NCI-H146 treated with DMSO at 0.1 percent for 48 hours (cell line): Measurements from ENCODE around the gene SLIT3.
"Not testable (repeated sequence)": the region's sequence is repeated elsewhere in the genome, so short reads cannot be mapped to it uniquely, and the experiment has no call there.

Experiments
- DNase-seq: peaks from one replicate; lab custom pipeline; 2025; ENCODE audit not compliant: unreplicated experiment; lab: John Stamatoyannopoulos, UW

SLIT3 gene

DNA sequence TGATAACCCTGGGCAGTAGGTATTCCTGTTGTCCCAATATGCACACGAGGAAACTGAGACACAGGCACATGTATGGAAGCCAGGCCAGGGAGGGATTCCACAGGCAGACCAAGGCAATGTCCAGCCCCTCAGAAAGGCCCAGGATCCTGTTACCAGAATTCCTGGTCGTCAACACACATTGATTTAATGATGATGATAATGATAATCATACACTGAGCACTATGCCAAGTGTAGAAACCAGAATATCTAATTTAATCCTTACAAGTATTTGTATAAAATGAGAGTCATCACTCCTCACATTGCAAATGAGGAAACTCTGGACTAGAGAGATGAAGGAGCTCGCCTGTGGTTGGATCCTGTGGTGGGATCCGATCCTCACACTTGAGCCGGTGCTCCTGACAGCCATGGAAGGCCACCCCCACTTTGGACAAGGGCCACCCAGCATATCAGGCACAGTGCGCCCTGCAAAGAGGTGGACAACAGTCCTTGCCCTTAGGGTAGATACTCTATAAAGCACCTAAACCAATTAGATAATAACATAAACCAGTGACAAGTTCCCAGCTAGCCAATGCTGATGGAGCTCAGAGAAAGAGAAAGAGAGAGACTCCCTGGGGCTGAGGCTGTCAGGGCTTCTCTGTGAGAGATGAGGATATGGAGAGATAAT lies 185.3 kb downstream of the SLIT3 start:
- no peak for DNase-seq

DNA sequence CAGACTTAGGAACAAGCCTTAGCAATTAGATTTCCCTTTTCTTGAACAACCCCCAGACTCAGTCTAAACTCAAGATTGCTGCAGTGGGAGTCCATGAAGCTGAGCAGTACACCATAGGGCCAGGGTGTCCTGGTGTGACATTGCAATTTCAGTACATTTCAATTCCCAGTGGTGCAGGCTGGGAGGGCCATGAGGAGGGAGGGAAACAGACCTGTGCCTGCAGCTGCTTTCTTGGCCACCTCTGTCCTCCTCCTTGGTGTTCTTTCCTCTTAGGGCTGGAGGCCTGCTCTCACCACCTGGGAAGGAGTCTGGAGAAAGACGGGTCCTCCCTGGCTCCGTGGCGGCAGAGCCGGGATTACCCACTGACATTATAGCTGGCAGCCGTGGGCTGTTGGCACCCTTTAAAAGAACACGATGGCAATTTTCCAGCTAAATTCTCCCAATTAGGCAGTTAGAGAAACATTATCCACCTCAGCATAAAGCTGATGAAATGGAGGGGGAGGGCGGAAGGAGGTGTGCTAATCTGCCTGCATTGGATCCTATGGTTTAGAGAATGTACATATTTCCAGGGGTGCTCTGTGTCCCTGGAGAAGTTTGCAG lies 186.4 kb downstream of the SLIT3 start:
- no peak for DNase-seq

GRCh38 chr5:169112016-169112415 lies 188.9 kb downstream of the SLIT3 start:
- DNase-seq = no peak

DNA sequence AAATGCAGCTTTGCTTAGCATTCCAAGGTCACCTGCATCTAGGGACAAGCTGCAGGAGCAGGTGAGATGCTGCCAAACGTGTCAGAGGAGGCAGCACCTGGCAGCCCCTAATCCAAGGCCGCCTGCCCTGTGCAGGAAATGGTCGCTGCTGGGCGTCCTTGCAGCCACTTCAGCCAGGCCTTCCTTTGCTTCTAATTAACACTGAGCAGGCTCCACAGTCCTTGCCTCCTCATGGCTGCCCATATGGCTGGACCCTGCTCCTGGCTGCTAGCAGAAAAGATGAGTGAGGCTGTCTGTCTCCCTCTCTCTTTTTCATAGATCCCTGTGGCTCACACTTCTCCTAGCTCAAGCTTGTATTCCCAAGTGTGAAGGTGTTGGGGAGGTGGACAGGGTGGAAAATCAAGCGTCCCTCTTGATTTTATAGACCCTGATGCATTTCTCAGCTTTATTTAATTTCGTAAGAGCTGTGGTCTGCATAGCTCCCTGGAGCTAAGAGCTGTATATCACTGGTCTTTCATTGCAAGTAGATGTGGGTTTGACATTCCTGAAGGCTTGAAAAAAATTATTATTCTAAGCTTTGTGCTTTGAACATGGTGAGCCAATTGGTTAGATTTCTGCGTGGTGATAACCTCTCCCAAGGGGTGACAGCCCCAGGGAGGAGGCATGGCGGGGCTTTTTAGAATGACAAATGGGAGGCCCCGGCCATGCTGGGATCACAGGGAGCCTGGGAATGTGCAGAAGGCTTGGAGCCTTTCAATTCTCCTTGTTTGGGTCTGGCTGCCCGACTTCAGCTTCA lies 193.8 kb downstream of the SLIT3 start:
- DNase-seq = no peak

DNA sequence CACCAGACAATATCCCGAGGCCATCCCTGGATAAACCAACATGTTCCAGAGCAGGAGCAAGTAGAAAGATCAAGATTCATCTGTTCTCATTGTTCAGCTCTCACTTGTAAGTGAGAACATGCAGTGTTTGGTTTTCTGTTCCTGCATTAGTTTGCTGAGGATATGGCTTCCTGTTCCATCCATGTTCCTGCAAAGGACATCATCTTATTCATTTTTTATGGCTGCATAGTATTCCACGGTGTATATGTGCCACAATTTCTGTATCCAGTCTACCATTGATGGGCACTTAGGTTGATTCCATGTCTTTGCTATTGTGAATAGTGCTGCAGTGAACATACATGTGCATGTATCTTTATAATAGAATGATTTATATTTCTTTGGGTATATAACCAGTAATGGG lies 195.4 kb downstream of the SLIT3 start:
- DNase-seq = not testable (repeated sequence)

GRCh38 chr5:169104937-169105494 lies 195.9 kb downstream of the SLIT3 start:
- DNase-seq = no peak

DNA sequence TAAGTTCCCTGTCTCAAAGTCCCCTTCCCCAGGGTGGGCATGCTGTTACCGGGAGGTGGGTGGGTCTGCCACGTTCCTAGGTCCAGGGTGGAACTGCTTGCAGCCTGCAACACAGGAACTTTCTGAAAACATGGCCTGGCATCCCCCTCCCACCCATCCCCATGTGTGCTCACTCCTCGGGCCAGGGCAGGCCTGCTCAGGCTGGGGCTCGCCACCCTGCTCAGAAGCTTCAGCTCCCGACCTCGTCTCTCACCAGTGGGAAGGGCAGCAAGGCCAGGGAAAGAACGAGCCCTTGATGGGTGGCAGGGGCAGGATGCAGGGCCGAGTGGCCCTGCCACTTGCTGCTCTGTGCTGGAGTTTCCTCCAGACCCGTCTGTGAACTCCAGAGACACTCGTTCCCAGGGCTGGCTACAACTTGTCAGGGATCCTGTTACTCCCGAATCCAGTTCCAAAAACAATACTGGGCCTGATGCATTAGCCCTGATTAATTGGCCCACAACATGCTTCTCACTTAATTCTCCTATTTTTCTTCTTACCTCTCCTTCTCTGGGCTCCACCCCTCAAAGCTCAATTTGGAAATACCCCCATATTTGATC lies 197.3 kb downstream of the SLIT3 start:
- no peak for DNase-seq

GRCh38 chr5:169101966-169102365 lies 199.0 kb downstream of the SLIT3 start:
- no peak for DNase-seq

DNA sequence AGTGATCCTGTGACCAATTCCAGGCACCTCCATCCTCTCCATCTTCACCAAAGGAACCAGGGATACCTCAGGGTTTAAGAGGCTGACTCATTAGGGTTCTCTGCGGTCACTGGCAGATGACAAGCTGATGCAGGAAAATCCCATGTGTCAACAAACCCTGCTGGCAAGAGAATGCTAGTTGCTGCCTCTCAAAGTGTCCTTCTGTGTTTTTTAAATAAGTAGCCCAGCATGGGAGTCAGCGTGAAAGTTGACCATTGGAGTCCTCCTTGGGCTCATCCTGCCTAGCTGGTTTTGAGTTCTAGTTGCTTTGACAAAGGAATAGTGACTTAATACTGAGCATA lies 200.2 kb downstream of the SLIT3 start:
- DNase-seq = no peak

DNA sequence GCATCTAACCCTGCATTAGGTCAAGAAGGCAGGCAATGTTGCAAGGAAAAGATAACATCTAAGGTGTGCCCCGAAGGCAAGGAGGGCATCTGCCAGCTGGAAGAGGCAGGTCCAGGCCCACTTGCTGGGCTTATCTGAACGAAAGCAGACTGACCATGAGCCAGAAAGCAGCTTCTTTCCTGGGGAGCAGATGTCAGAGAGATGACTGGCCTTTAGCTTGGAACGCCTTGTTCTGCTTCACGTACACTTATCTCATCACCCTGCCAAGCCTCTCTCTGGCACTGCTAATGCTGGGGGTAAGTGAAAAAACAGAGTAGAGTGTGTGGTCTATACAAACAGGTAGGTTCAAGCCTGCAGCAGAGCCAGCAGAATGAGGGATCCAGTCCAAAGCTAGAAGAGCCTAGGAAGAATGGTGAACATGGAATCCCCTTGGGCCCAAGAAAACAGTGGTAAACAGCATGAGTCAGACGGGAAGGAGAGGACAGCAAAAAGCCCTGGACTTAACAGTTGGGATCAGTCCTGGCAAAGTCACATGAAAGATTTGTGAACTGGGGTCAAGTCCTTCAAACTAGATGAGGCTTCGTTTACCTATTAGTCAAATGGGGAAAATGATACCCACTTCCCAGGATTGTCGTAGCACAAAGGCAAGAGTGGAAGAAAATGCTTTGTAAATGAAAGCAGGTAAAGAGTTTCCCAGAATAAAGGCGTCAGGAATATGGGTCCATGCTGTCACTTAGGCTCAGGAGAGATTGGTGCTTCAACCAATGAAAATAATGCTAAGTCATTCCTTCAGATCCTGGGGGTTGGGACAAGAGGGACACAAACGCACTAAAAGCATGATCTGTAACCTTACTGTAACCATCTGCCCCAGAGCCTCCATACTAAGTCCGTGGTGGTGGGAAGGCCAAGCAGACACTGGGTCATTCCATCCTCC lies 200.9 kb downstream of the SLIT3 start:
- DNase-seq = no peak

- no peak for DNase-seq
Measured at GRCh38 chr5:169098331-169099121, 202.4 kb downstream of the SLIT3 start.

GRCh38 chr5:169097374-169098326 lies 203.3 kb downstream of the SLIT3 start:
- DNase-seq = no peak

DNA sequence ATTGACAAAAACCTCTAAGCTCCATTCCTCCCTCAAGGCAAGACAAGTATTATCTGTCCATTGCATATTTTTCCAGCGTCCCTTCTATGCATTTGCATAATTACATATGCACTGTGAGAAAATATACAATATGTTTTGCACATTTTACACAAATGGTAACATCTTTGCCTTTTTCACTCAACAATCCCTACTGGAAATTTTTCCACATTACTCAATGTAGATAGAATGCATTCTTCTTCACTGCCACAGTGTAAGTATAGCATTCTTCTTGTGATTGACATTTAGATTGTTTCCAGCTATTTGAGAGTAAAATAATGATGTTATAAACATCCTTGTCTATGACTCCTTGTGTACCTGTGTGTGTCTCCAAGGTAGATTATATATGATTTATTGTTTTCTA lies 205.0 kb downstream of the SLIT3 start:
- DNase-seq = no peak

GRCh38 chr5:169095410-169095960 lies 205.5 kb downstream of the SLIT3 start:
- DNase-seq = no peak

GRCh38 chr5:169094586-169095409 lies 206.1 kb downstream of the SLIT3 start:
- DNase-seq = no peak

DNA sequence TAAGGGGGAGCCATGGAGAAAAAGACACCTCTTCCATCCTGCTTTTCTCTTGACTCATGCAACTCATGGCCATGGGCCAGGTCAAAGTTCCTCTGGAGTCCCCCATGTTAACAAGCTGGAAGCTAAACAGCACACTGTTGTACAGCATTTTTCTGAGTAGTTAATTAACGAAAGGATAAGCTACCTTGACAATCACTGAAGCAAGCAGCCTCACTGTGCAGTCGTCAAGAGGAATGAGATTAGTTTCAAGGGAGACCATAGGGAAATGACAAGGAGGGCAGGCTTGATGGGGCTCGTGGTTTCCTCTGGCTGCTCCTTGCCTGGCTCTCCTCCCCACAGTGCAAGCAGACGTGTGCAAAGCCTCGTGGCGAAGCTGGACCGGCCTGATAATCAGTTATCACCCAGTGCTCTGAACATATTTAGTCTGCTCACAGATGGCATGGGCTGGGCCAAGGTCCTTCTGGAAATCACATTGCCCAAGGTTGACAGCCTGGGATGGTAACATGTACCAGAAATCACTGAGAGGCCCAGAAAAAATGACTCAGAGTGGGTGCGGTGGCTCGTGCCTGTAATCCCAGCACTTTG lies 209.5 kb downstream of the SLIT3 start:
- DNase-seq = no peak

DNA sequence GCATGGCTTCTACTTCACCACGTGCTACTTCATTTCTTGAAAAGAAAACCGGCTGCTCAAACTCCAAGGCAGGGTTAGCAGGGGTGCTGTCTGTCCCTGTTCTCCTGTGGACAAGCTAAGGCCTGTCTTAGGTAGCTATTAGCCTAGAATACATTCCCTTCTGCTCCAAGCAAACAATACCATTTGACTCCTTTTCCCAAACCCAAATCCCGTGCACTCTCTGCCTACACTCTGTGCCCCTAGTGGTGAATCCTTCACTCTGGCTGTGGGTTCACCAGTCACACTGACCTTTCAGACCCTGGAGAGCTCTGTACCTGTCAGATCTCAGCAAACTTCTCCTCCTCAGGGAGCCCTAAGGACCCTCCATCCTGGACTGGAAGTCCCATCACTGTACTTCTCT lies 211.6 kb downstream of the SLIT3 start:
- DNase-seq = no peak
